Chondrocyte (in vitro differentiated cells): ENCODE measurements around the gene ODF2. TPM values are rescaled to one million over a fixed set of nuclear protein-coding genes. Genes with fewer than 3 reads are reported as not detected.

Experiments
- DNase-seq: peaks from one replicate; pipeline ENCODE4 v3.0.0; 2021; ENCODE audit warnings: mixed read lengths, low spot score
- H3K27ac Mint-ChIP-seq: one replicate; pipeline ENCODE4 v1.8.0; 2021; ENCODE audit warnings: mild to moderate bottlenecking, moderate library complexity, mixed read lengths; ENCODE audit not compliant: unreplicated experiment
- H3K27me3 Mint-ChIP-seq: 2 replicates; pipeline ENCODE4 v1.8.0; 2021; ENCODE audit warnings: low read depth, mixed read lengths
- H3K36me3 Mint-ChIP-seq: 2 replicates; pipeline ENCODE4 v1.8.0; 2021; ENCODE audit warnings: low read depth, mixed read lengths
- H3K4me1 Mint-ChIP-seq: 2 replicates; pipeline ENCODE4 v1.8.0; 2021; ENCODE audit warnings: low read depth, mild to moderate bottlenecking, mixed read lengths
- H3K4me3 Mint-ChIP-seq: one replicate; pipeline ENCODE4 v1.8.0; 2021; ENCODE audit warnings: mild to moderate bottlenecking, moderate library complexity, mixed read lengths; ENCODE audit not compliant: unreplicated experiment
- H3K9me3 Mint-ChIP-seq: 2 replicates; pipeline ENCODE4 v1.8.0; 2021; ENCODE audit warnings: low read depth, mixed read lengths
- long read RNA-seq: library from polyadenylated mRNA; stranded (forward); transcript quantifications from one replicate; pipeline ENCODE4 v2.0.0, GENCODE V29; 2021
- total RNA-seq: library from RNA; stranded (reverse); gene quantifications from 3 replicates; pipeline ENCODE4 v1.2.1, GENCODE V29; 2021
- TF ChIP-seq, protein P1 (sequence below): fragments of 200-600 bp; sonication (generic); IDR thresholded peaks from 2 replicates; pipeline ENCODE4 v1.5.0; 2021; ENCODE audit warnings: antibody characterized with exemption, mild to moderate bottlenecking, moderate library complexity

The ODF2 gene
- total RNA-seq: 25.6 to 34.1 TPM (median 28.7 TPM) in 3 replicates
- long read RNA-seq, transcript ODF2-201 (21 exons, 3,899 nt): major isoform, 26 of 74 reads
- long read RNA-seq, partial matches to known transcripts: 3 of 74 reads
- long read RNA-seq, other reads (novel, unspliced or antisense): 43 of 74 reads

- Mint-ChIP-seq H3K27me3 (no peaks in the 10 kb centered on the region), H3K4me1 (peaks cover 18% of the 10 kb centered on the region), H3K4me3 (peak within 1 kb of the TSS; percentile 91), H3K36me3 (peaks cover 3% of the 10 kb centered on the region), H3K9me3 (no peaks in the 10 kb centered on the region), H3K27ac (peak within 1 kb of the TSS; percentile 90)
- TF ChIP-seq, protein P1, sequence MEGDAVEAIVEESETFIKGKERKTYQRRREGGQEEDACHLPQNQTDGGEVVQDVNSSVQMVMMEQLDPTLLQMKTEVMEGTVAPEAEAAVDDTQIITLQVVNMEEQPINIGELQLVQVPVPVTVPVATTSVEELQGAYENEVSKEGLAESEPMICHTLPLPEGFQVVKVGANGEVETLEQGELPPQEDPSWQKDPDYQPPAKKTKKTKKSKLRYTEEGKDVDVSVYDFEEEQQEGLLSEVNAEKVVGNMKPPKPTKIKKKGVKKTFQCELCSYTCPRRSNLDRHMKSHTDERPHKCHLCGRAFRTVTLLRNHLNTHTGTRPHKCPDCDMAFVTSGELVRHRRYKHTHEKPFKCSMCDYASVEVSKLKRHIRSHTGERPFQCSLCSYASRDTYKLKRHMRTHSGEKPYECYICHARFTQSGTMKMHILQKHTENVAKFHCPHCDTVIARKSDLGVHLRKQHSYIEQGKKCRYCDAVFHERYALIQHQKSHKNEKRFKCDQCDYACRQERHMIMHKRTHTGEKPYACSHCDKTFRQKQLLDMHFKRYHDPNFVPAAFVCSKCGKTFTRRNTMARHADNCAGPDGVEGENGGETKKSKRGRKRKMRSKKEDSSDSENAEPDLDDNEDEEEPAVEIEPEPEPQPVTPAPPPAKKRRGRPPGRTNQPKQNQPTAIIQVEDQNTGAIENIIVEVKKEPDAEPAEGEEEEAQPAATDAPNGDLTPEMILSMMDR: no peak
- DNase-seq: peak; percentile 99
Measured at GRCh38 chr9:128455849-128456612, at the start of gene ODF2. Gene ODF2 (plus strand): TSS chr9:128456006. CDS start chr9:128456092, 86 bp downstream.

DNA sequence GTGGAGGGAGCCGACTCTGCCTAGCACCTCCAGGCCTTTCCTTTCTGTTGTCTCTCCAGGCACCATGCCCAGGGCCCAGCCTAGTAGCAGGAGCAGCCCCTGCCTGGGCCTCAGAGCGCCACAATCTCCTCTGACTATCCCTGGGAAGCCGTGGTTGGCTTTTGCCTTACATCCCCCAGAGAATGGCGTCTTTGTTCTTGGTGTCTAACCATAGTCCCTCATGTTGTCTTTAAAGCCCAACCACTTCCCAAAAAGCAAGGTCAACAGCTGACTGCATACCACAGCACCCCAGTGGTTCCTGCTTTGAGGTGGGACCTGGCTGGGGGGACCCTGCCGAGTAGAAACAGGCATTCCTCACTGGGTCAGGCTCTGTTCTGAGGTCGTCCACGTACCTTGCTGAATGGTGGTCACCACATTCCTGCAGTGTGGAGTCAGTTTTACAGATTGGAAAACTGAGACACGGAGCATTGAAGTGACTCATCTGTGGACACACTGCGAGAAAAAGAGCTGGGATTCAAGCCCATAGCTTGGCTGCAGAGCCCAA is 48.9 kb upstream of the ODF2 start:
- no peaks in the 10 kb centered on the region for H3K9me3 Mint-ChIP-seq
- TF ChIP-seq, protein P1: no peak
- DNase-seq: no peak
- peaks cover 6% of the 10 kb centered on the region for H3K4me1 Mint-ChIP-seq
- no peaks in the 10 kb centered on the region for H3K36me3 Mint-ChIP-seq
- H3K4me3 Mint-ChIP-seq: no peak overlapping the region
- H3K27me3 Mint-ChIP-seq: peaks cover 4% of the 10 kb centered on the region
- peak overlapping the region; percentile 36 for H3K27ac Mint-ChIP-seq

DNA sequence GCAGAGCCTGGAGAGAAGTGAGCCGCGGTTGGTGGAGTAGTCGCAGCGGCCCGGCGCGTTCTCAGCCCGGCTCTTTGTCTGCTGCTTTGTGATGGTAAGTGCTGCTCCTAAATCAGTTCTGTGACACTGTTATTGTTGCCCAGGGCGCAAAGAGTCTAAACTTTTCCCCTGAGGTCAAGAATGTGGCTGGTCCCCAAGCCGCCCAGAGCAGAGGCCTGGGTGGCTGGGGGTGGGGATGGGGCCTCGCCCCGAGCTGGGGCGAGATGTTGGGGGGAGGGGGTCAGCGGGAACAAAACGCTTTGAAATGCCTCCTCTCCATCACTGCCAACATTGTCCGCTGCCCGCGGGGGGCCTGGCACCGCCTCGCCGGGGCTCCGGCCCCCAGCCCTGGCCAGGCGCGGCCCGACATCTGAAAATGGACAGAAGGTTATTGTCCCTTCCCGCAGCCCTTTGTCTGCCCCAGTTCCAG is 46.8 kb upstream of the ODF2 start:
- no peak for DNase-seq
- TF ChIP-seq, protein P1: no peak
- Mint-ChIP-seq H3K27me3 (peaks cover 9% of the 10 kb centered on the region), H3K9me3 (no peaks in the 10 kb centered on the region), H3K27ac (no peak overlapping the region), H3K4me1 (peaks cover 6% of the 10 kb centered on the region), H3K36me3 (no peaks in the 10 kb centered on the region), H3K4me3 (no peak overlapping the region)

DNA sequence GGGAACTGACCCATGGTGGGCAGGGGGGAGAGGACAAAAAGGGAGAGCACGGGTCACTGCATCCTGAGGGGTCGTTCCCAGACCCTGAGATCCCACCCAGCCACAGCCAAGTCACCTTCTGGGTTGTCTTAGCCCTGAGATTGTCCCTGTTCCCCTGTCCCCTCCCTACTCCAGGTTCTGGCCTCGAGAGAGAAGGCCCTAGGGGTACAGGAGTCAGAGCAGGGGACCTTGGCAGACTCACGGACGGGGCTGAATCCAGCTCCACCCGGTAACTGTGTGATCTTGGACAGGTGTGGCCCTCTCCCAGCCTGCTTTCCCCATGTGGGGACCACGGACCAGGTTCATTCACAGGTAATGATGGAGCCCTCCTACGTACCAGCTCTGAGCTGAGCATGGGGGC is 46.4 kb upstream of the ODF2 start:
- Mint-ChIP-seq H3K27ac (no peak overlapping the region), H3K9me3 (no peaks in the 10 kb centered on the region), H3K36me3 (peaks cover under 1% of the 10 kb centered on the region), H3K27me3 (peaks cover 12% of the 10 kb centered on the region), H3K4me3 (no peak overlapping the region), H3K4me1 (peaks cover 6% of the 10 kb centered on the region)
- TF ChIP-seq, protein P1: no peak
- DNase-seq: no peak

GRCh38 chr9:128409978-128410377 is 45.8 kb upstream of the ODF2 start:
- TF ChIP-seq, protein P1: peak; percentile 62
- Mint-ChIP-seq H3K4me1 (peaks cover 6% of the 10 kb centered on the region), H3K36me3 (peaks cover 1% of the 10 kb centered on the region), H3K9me3 (no peaks in the 10 kb centered on the region), H3K27ac (no peak overlapping the region), H3K27me3 (peaks cover 17% of the 10 kb centered on the region), H3K4me3 (no peak overlapping the region)
- no peak for DNase-seq
